NB4 (cell line): Measurements from ENCODE around the gene NRN1L.

Experiments
- CTCF ChIP-seq: IDR thresholded peaks from one replicate; pipeline ENCODE4 v1.5.1; 2012; ENCODE audit warnings: low read depth, low read length
- MYC ChIP-seq: IDR thresholded peaks from 2 replicates; pipeline ENCODE4 v1.6.1; 2011; ENCODE audit warnings: low read depth, low read length
- POLR2A ChIP-seq: IDR thresholded peaks from 2 replicates; pipeline ENCODE4 v1.6.1; 2011; ENCODE audit warnings: mild to moderate bottlenecking; ENCODE audit not compliant: insufficient read length; ENCODE audit errors: extremely low read depth

DNA sequence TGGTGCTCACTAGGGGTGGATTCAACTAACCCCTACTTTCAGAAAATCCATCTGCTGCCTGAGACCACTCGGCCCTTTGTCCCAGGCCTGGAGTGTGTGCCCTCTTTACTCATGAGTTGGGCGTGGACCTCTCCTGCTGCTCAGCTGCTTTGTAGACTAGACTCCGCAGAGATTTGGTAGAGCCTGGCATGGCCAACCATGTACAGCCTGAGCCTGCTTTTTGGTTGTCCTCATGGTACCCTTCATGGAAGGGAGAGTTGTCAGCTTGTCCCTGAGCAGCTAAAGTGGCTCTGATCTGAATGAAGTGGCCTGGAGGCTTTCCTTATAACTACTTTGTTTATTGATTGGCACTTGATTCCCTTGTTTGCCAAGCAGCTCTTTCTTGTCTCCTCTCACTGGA, 10.3 kb upstream of the NRN1L start:
- TF ChIP-seq CTCF (no peak), POLR2A (no peak), MYC (no peak)
